Subcutaneous adipose tissue (tissue), 4 donors: ENCODE measurements around the gene KCTD15. TPM values are rescaled to one million over a fixed set of nuclear protein-coding genes. Genes with fewer than 3 reads are reported as not detected.

Experiments
- CTCF ChIP-seq: fragments of 450-650 bp; IDR thresholded peaks from one replicate; pipeline ENCODE4 v1.5.1; 2016; ENCODE audit warnings: low read depth, mild to moderate bottlenecking, control low read depth, antibody characterized with exemption, moderate library complexity
- total RNA-seq, 4 donors: library from RNA; depleted of rRNA; stranded (reverse); fragments of >200 nt; gene quantifications; one replicate each; pipeline ENCODE4 v1.1.0, GENCODE V29; 2016

The KCTD15 gene
- total RNA-seq, 4 donors from 2014 or later: 8.2 to 26.2 (median 13.7) TPM

GRCh38 chr19:33759356-33759755, 37.3 kb upstream of the KCTD15 start:
- no peak for TF ChIP-seq CTCF

- no peak for TF ChIP-seq CTCF
Observed at GRCh38 chr19:33763633-33764371, 32.9 kb upstream of the KCTD15 start.

DNA sequence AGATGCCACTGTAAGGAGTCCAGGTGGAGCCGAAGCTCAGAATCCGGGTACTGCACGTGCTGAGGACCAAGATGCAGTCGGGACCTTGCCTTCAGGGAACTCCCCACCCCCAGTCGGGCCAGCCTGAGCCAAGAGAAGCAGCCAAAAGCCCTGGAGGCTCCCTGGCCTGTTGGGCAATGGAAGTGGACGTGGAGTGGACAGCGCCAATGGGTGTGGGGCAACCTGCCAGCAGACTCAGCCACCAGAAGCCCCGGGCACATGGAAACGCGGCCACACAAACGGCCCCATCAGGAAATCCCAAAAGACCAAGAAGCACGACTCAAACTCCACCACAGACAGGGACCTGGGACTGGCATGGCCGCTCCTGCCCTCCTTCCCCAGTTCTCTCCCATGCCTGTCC, 30.0 kb upstream of the KCTD15 start:
- no peak for TF ChIP-seq CTCF

DNA sequence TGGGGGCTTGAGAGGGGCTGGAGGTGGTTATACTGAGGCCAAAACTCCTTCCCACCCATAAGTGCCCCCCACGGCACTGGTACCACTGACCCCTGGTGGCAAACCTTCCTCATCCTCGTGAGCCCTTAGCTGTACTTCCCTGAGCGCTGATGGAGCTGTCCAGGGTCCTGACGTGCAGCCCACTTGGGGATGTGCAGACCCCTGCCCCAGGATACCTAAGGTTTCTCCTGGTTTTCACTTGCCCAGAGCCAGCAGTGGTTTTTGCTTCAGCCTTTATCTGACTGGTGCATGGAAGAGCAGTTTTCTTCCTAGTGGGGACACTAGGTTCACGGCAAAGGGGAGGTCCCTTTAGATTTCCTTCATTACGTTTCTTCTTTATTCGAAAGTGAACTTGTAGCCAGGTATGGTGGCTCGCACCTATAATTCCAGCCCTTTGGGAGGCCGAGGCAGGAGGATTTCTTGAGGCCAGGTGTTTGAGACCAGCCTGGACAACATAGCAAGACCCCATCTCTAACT, 28.7 kb upstream of the KCTD15 start:
- TF ChIP-seq CTCF: no peak

- no peak for TF ChIP-seq CTCF
Observed at GRCh38 chr19:33769208-33769607, 27.5 kb upstream of the KCTD15 start.

DNA sequence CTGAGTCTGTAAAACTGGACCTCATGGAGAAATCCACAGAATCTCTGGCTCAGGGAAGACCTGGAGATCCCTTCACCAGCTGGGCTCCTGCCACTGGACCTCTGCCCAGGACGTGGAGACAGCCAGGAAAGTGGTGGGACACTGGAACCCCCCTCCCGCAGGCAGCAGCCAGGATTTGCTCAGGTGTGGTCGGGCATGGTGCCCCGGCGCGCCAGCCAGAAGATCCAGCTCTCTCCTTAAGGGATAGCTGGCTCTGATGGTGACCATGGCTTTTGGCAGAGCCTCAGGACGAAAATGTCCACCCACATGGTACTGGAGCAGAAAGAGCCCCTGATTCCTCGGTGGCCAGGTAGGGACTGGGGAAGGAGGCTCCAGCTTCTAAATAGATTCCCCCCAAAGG, 26.6 kb upstream of the KCTD15 start:
- no peak for TF ChIP-seq CTCF

DNA sequence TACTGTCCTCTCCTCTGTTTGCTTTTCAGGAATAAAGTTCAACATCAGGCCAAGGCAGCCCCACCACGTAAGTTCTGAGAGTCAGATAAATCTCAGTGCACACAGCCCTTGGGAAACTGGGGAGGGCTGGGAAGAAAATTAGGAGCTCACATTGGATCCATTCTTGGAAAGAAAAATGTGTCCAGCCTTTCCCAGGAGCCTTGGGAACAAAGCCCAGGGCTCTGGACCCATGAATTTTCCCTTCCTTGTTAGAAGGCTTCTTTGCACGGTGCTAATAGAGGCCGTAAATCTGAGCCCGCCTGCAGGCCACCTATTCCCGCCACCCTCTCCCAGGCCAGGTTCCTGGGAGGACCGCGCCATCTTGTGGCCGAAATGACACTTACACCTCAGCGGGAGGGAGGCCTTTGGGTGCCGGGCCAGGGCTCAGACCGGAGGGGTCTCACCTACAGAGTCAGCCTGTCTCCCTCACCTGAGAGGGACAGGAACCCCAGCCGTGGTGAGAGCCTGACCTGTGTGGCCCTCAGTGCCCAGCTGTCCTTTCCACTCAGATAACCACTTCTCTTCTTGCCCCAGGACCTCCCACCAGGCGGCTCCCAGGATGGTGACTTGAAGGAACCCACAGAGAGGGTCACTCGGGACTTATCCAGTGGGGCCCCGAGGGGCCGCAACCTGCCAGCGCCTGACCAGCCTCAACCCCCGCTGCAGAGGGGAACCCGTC, 25.1 kb upstream of the KCTD15 start:
- no peak for TF ChIP-seq CTCF
